ENCODE measurements around the gene PHOSPHO2.
"Not testable (repeated sequence)": the region's sequence is repeated elsewhere in the genome, so short reads cannot be mapped to it uniquely, and the experiment has no call there.

GRCh38 chr2:169687943-169688342 lies 6.3 kb upstream of the PHOSPHO2 start:
- TF ChIP-seq CTCF, POLR2A (IDR thresholded peaks at IDR 0.05): not testable (repeated sequence)

All from thyroid gland (tissue), 4 donors.